ENCODE measurements around the gene CYP1A2. TPM values are rescaled to one million over a fixed set of nuclear protein-coding genes. Genes with fewer than 3 reads are reported as not detected.
A peak's percentile ranks its signal among the peaks of the same experiment; 100 is the strongest.

The CYP1A2 gene
- total and polyA plus RNA-seq, 2 of the 13 experiments (the other 11 are each of a cell fraction or from before 2014, with no cell fraction given), result 0.07 TPM; not detected in 1

GRCh38 chr15:74730619-74731316, 17.9 kb upstream of the CYP1A2 start (continued):
- TF ChIP-seq MXD4 (CRISPR knock-in tag; IDR thresholded peaks at IDR 0.05) (no peak), ZNF580 (CRISPR knock-in tag; IDR thresholded peaks at IDR 0.05; ENCODE audit: borderline replicate concordance, low read depth) (peak; percentile 70), FOXO1 (CRISPR knock-in tag; IDR thresholded peaks at IDR 0.05) (peak; percentile 94; the same call in 1 of the 2 replicates), SMAD9 (CRISPR knock-in tag; IDR thresholded peaks at IDR 0.05) (no peak), TEAD3 (CRISPR knock-in tag; optimal IDR thresholded peaks at IDR 0.05; ENCODE audit: borderline replicate concordance) (peak; percentile 96), SMARCC2 (IDR thresholded peaks at IDR 0.05) (0 out of 2 replicates have a peak, but pooled peaks have one; percentile 25), MAFG (CRISPR knock-in tag; IDR thresholded peaks at IDR 0.05) (no peak), THAP8 (CRISPR knock-in tag; IDR thresholded peaks at IDR 0.05; ENCODE audit: borderline replicate concordance) (no peak), CHD2 (IDR thresholded peaks at IDR 0.05; ENCODE audit: low read depth, low read length) (no peak), ZNF724P (CRISPR knock-in tag; IDR thresholded peaks at IDR 0.05; ENCODE audit: borderline replicate concordance) (no peak), ZNF800 (CRISPR knock-in tag; IDR thresholded peaks at IDR 0.05) (no peak), TBX2 (CRISPR knock-in tag; IDR thresholded peaks at IDR 0.05; ENCODE audit: borderline replicate concordance) (peak; percentile 79), TGIF2 (CRISPR knock-in tag; IDR thresholded peaks at IDR 0.05) (no peak), HNF4G (IDR thresholded peaks at IDR 0.05; ENCODE audit: borderline replicate concordance, low read depth, low read length) (peak; percentile 96), HNF4G (CRISPR knock-in tag; IDR thresholded peaks at IDR 0.05; ENCODE audit: borderline replicate concordance, low read depth) (peak; percentile 97), ZNF609 (CRISPR knock-in tag; IDR thresholded peaks at IDR 0.05; ENCODE audit: borderline replicate concordance) (peak; percentile 69; the same call in 1 of the 2 replicates), ZNF225 (CRISPR knock-in tag; IDR thresholded peaks at IDR 0.05) (no peak), SIN3B (IDR thresholded peaks at IDR 0.05; ENCODE audit: low read length) (no peak), ZNF761 (CRISPR knock-in tag; conservative IDR thresholded peaks at IDR 0.05) (no peak), MYC (CRISPR knock-in tag; IDR thresholded peaks at IDR 0.05; ENCODE audit: borderline replicate concordance) (no peak), SMYD3 (CRISPR knock-in tag; IDR thresholded peaks at IDR 0.05) (0 out of 2 replicates have a peak, but pooled peaks have one; percentile 25), ZSCAN25 (CRISPR knock-in tag; IDR thresholded peaks at IDR 0.05) (peak; percentile 76), ZNF44 (CRISPR knock-in tag; IDR thresholded peaks at IDR 0.05) (no peak), FOXJ3 (CRISPR knock-in tag; IDR thresholded peaks at IDR 0.05; ENCODE audit: borderline replicate concordance) (no peak)
